HepG2 (cell line): Measurements from ENCODE around the gene FGGY. TPM values are rescaled to one million over a fixed set of nuclear protein-coding genes. Genes with fewer than 3 reads are reported as not detected.

Experiments used
- ARNT2 ChIP-seq: sonication (generic); formaldehyde crosslinking; IDR thresholded peaks from 2 replicates; pipeline ENCODE4 v1.8.0; 2022; ENCODE audit warnings: mild to moderate bottlenecking, low read depth, missing genetic modification reagents, moderate library complexity
- CREM ChIP-seq, 2 experiments: sonication (generic) in 1 of 2; formaldehyde crosslinking in 1 of 2; IDR thresholded peaks; 2 replicates each; pipeline versions ENCODE4 v1.4.0 to v1.6.1; 2016 to 2020; ENCODE audit warnings: antibody characterized with exemption in 1 of 2, mild to moderate bottlenecking in 1 of 2, missing genetic modification reagents in 1 of 2
- DPF2 ChIP-seq: sonication (generic); formaldehyde crosslinking; IDR thresholded peaks from 2 replicates; pipeline ENCODE4 v1.4.0; 2020; ENCODE audit warnings: mild to moderate bottlenecking, low read depth, missing genetic modification reagents, borderline replicate concordance
- ELF1 ChIP-seq: sonication (generic); formaldehyde crosslinking; IDR thresholded peaks from 2 replicates; pipeline ENCODE4 v1.4.0; 2020; ENCODE audit warnings: missing genetic modification reagents
- KDM3A ChIP-seq: IDR thresholded peaks from 2 replicates; pipeline ENCODE4 v1.6.1; 2018; ENCODE audit warnings: low read depth, missing compliant biosample characterization
- LCORL ChIP-seq, 2 experiments: fragments of 450-650 bp in 1 of 2; sonication (generic) in 1 of 2; formaldehyde crosslinking in 1 of 2; IDR thresholded peaks; 2 replicates each; pipeline versions ENCODE4 v1.5.0 to v1.6.1; 2017 to 2020; ENCODE audit warnings: antibody characterized with exemption in 1 of 2, missing genetic modification reagents in 1 of 2
- NFYC ChIP-seq: IDR thresholded peaks from 2 replicates; pipeline ENCODE4 v1.6.1; 2016; ENCODE audit warnings: missing genetic modification reagents, missing compliant biosample characterization
- ONECUT2 ChIP-seq: sonication (generic); formaldehyde crosslinking; IDR thresholded peaks from 2 replicates; pipeline ENCODE4 v1.4.0; 2020; ENCODE audit warnings: missing genetic modification reagents
- RCOR2 ChIP-seq: IDR thresholded peaks from 2 replicates; pipeline ENCODE4 v1.6.1; 2016; ENCODE audit warnings: missing biosample characterization, missing genetic modification reagents
- SIN3B ChIP-seq: fragments of 150-350 bp; IDR thresholded peaks from 2 replicates; pipeline ENCODE4 v1.6.1; 2014; ENCODE audit warnings: low read length
- SIX4 ChIP-seq: sonication (generic); formaldehyde crosslinking; IDR thresholded peaks from 2 replicates; pipeline ENCODE4 v1.4.0; 2020; ENCODE audit warnings: missing genetic modification reagents
- TEAD3 ChIP-seq: optimal IDR thresholded peaks from 2 replicates; pipeline ENCODE3; 2016; ENCODE audit warnings: borderline replicate concordance
- U2AF2 ChIP-seq: fragments of 200-400 bp; formaldehyde crosslinking; IDR thresholded peaks from 2 replicates; pipeline ENCODE4 v1.6.1; 2017; ENCODE audit warnings: low read depth, mild to moderate bottlenecking, low read length
- ZNF329 ChIP-seq: sonication (generic); formaldehyde crosslinking; IDR thresholded peaks from 2 replicates; pipeline ENCODE4 v1.9.0; 2021; ENCODE audit warnings: low read depth, mild to moderate bottlenecking, missing genetic modification reagents
- ZNF615 ChIP-seq: sonication (generic); formaldehyde crosslinking; IDR thresholded peaks from 2 replicates; pipeline ENCODE4 v1.5.0; 2020; ENCODE audit warnings: mild to moderate bottlenecking, missing genetic modification reagents, borderline replicate concordance
- polyA plus RNA-seq, 8 experiments: library from polyadenylated mRNA; depleted of rRNA in 3 of 8; stranded (reverse) in 7 of 8; unstranded in 1 of 8; fragments of >200 nt; fragmentation: Illumina TruSeq in 4 of 8; extraction: Trizol in 4 of 8; gene quantifications; 2 replicates each; pipeline versions ENCODE4 v1.2.1 to v1.2.3, GENCODE V29; 2011 to 2016; ENCODE audit warnings: low read depth in 4 of 8, missing spikeins in 1 of 8, mixed read lengths in 1 of 8; ENCODE audit not compliant: insufficient read depth in 1 of 8
- total RNA-seq, 5 experiments: library from RNA; depleted of rRNA; stranded (reverse); fragments of >200 nt; fragmentation: Illumina TruSeq; extraction: Trizol; gene quantifications; 2 replicates each; pipeline ENCODE4 v1.2.3, GENCODE V29; 2016; ENCODE audit warnings: low read depth in 1 of 5
- TF ChIP-seq, protein P1 (sequence below): sonication (generic); formaldehyde crosslinking; IDR thresholded peaks from 2 replicates; pipeline ENCODE4 v1.5.0; 2020; ENCODE audit warnings: mild to moderate bottlenecking, missing genetic modification reagents, borderline replicate concordance
- TF ChIP-seq, protein P2 (sequence below): sonication (generic); formaldehyde crosslinking; IDR thresholded peaks from 2 replicates; pipeline ENCODE4 v1.8.1; 2023; ENCODE audit warnings: mild to moderate bottlenecking, missing genetic modification reagents
- TF ChIP-seq, protein P3 (sequence below): sonication (generic); formaldehyde crosslinking; IDR thresholded peaks from 2 replicates; pipeline ENCODE4 v1.4.0; 2020; ENCODE audit warnings: missing genetic modification reagents, borderline replicate concordance
- TF ChIP-seq, protein P4 (sequence below): sonication (generic); formaldehyde crosslinking; IDR thresholded peaks from 2 replicates; pipeline ENCODE4 v1.5.1; 2020; ENCODE audit warnings: missing genetic modification reagents, mild to moderate bottlenecking, borderline replicate concordance
- TF ChIP-seq, protein P5 (sequence below): sonication (generic); formaldehyde crosslinking; IDR thresholded peaks from 2 replicates; pipeline ENCODE4 v1.9.0; 2021; ENCODE audit warnings: missing genetic modification reagents, mild to moderate bottlenecking, borderline replicate concordance

FGGY gene
- total and polyA plus RNA-seq, 2 of the 13 experiments (the other 11 are each of a cell fraction or from before 2014, with no cell fraction given) = 15.7 to 27.5 TPM

DNA sequence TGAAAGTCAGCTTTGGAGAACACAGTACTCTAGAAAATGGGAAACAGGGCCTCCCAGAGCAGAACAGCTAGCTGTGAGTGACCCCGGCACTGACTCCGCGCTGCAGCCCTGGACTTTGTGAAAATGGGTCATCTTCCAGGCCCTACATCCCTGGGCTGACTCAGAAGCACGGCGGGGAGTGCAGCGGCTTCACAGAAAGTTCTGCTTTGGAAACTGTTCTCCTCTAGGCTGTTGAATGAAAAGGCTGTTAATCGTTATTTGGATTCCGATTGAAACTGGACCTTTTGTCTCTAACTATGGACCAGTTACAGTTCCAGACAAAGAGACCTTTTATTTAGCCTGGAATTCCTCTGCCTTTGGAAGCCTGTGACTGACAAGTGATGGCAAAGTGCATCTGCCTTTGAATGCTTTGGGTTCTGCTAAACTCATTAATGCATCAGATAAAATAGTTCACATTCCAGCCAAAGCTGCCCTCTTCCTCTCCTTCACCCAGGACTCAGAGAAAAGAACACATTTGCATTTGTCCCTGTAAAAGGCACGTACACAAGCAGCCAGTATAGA lies 372.9 kb downstream of the FGGY start (continued):
- TF ChIP-seq, protein P1, sequence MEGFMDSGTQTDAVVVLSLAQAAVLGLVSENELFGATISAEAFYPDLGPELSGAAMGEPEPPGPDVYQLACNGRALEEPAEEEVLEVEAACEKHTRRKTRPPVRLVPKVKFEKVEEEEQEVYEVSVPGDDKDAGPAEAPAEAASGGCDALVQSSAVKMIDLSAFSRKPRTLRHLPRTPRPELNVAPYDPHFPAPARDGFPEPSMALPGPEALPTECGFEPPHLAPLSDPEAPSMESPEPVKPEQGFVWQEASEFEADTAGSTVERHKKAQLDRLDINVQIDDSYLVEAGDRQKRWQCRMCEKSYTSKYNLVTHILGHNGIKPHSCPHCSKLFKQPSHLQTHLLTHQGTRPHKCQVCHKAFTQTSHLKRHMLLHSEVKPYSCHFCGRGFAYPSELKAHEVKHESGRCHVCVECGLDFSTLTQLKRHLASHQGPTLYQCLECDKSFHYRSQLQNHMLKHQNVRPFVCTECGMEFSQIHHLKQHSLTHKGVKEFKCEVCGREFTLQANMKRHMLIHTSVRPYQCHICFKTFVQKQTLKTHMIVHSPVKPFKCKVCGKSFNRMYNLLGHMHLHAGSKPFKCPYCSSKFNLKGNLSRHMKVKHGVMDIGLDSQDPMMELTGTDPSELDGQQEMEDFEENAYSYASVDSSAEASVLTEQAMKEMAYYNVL (CRISPR knock-in tag) = peak; percentile 31; the same call in 1 of the 2 replicates
- no peak for TF ChIP-seq U2AF2
- TF ChIP-seq SIN3B = no peak
- TF ChIP-seq NFYC (CRISPR knock-in tag) = no peak
- TF ChIP-seq RCOR2 (CRISPR knock-in tag) = peak; percentile 54; the same call in 1 of the 2 replicates
- TF ChIP-seq ARNT2 = peak; percentile 61; the same call in 1 of the 2 replicates
- TF ChIP-seq CREM (IDR thresholded peaks at IDR 0.05) = peak; percentile 73
- TF ChIP-seq CREM (CRISPR knock-in tag; IDR thresholded peaks at IDR 0.05) = no peak
- TF ChIP-seq, protein P2, sequence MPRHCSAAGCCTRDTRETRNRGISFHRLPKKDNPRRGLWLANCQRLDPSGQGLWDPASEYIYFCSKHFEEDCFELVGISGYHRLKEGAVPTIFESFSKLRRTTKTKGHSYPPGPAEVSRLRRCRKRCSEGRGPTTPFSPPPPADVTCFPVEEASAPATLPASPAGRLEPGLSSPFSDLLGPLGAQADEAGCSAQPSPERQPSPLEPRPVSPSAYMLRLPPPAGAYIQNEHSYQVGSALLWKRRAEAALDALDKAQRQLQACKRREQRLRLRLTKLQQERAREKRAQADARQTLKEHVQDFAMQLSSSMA (CRISPR knock-in tag) = no peak
- TF ChIP-seq, protein P3, sequence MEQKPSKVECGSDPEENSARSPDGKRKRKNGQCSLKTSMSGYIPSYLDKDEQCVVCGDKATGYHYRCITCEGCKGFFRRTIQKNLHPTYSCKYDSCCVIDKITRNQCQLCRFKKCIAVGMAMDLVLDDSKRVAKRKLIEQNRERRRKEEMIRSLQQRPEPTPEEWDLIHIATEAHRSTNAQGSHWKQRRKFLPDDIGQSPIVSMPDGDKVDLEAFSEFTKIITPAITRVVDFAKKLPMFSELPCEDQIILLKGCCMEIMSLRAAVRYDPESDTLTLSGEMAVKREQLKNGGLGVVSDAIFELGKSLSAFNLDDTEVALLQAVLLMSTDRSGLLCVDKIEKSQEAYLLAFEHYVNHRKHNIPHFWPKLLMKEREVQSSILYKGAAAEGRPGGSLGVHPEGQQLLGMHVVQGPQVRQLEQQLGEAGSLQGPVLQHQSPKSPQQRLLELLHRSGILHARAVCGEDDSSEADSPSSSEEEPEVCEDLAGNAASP (CRISPR knock-in tag) = peak; percentile 10; the same call in 1 of the 2 replicates
- TF ChIP-seq LCORL (IDR thresholded peaks at IDR 0.05) = 0 out of 2 replicates have a peak, but pooled peaks have one; percentile 50
- TF ChIP-seq LCORL (CRISPR knock-in tag; IDR thresholded peaks at IDR 0.05) = peak; percentile 58; the same call in 1 of the 2 replicates
- no peak for TF ChIP-seq ZNF329 (CRISPR knock-in tag)
- TF ChIP-seq DPF2 = 0 out of 2 replicates have a peak, but pooled peaks have one; percentile 40
- no peak for TF ChIP-seq ELF1 (CRISPR knock-in tag)
- TF ChIP-seq, protein P4, sequence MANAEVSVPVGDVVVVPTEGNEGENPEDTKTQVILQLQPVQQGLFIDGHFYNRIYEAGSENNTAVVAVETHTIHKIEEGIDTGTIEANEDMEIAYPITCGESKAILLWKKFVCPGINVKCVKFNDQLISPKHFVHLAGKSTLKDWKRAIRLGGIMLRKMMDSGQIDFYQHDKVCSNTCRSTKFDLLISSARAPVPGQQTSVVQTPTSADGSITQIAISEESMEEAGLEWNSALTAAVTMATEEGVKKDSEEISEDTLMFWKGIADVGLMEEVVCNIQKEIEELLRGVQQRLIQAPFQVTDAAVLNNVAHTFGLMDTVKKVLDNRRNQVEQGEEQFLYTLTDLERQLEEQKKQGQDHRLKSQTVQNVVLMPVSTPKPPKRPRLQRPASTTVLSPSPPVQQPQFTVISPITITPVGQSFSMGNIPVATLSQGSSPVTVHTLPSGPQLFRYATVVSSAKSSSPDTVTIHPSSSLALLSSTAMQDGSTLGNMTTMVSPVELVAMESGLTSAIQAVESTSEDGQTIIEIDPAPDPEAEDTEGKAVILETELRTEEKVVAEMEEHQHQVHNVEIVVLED (CRISPR knock-in tag) = peak; percentile 40; the same call in 1 of the 2 replicates
- TF ChIP-seq KDM3A (CRISPR knock-in tag) = peak; percentile 56; the same call in 1 of the 2 replicates
- TF ChIP-seq, protein P5, sequence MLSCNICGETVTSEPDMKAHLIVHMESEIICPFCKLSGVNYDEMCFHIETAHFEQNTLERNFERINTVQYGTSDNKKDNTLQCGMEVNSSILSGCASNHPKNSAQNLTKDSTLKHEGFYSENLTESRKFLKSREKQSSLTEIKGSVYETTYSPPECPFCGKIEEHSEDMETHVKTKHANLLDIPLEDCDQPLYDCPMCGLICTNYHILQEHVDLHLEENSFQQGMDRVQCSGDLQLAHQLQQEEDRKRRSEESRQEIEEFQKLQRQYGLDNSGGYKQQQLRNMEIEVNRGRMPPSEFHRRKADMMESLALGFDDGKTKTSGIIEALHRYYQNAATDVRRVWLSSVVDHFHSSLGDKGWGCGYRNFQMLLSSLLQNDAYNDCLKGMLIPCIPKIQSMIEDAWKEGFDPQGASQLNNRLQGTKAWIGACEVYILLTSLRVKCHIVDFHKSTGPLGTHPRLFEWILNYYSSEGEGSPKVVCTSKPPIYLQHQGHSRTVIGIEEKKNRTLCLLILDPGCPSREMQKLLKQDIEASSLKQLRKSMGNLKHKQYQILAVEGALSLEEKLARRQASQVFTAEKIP (CRISPR knock-in tag) = no peak
- peak; percentile 98 for TF ChIP-seq TEAD3 (CRISPR knock-in tag)
- no peak for TF ChIP-seq ZNF615 (CRISPR knock-in tag)
- TF ChIP-seq SIX4 (CRISPR knock-in tag) = 0 out of 2 replicates have a peak, but pooled peaks have one; percentile 52
- TF ChIP-seq ONECUT2 (CRISPR knock-in tag) = peak; percentile 64; the same call in 1 of the 2 replicates
